ENCODE results near the gene HIGD1A.

DNA sequence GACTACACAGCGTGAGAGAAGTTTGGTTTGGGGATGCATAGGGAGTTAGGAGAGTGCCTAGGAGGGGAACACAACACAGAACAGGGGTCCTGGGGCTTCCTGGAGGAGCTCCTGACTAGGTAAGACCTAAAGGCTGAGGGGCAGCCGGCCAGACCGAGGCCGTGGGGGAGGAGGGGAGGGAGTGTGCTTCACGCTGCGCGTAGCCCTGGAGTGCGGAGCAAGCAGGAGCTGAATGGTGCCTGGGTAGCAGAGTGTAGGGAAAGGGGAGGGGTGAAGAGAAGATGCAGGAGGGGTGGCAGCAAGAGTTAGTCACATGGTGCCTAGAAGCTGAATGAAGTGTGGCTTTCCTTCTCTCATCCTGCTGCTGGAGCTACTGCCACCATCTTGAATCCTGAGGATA, 69.3 kb downstream of the HIGD1A start:
- TF ChIP-seq, protein P1, sequence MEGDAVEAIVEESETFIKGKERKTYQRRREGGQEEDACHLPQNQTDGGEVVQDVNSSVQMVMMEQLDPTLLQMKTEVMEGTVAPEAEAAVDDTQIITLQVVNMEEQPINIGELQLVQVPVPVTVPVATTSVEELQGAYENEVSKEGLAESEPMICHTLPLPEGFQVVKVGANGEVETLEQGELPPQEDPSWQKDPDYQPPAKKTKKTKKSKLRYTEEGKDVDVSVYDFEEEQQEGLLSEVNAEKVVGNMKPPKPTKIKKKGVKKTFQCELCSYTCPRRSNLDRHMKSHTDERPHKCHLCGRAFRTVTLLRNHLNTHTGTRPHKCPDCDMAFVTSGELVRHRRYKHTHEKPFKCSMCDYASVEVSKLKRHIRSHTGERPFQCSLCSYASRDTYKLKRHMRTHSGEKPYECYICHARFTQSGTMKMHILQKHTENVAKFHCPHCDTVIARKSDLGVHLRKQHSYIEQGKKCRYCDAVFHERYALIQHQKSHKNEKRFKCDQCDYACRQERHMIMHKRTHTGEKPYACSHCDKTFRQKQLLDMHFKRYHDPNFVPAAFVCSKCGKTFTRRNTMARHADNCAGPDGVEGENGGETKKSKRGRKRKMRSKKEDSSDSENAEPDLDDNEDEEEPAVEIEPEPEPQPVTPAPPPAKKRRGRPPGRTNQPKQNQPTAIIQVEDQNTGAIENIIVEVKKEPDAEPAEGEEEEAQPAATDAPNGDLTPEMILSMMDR (conservative IDR thresholded peaks at IDR 0.05; ENCODE audit: low read depth, low read length), result no peak
- no peak for TF ChIP-seq EZH2phosphoT487 (IDR thresholded peaks at IDR 0.05; ENCODE audit: borderline replicate concordance, low read length)

Measured in PC-3 (cell line).